GM19438 (cell line): ENCODE results near the gene RASAL1.
"Not testable (repeated sequence)": the region's sequence is repeated elsewhere in the genome, so short reads cannot be mapped to it uniquely, and the experiment has no call there.

Experiments used
- ATAC-seq: cut with Tn5 transposase; IDR thresholded peaks from one replicate; pipeline ENCODE4 v1.9.1; 2021; ENCODE audit warnings: low read depth; ENCODE audit not compliant: unreplicated experiment

The RASAL1 gene

GRCh38 chr12:113119980-113120669 is 15.4 kb downstream of the RASAL1 start:
- no peak for ATAC-seq

DNA sequence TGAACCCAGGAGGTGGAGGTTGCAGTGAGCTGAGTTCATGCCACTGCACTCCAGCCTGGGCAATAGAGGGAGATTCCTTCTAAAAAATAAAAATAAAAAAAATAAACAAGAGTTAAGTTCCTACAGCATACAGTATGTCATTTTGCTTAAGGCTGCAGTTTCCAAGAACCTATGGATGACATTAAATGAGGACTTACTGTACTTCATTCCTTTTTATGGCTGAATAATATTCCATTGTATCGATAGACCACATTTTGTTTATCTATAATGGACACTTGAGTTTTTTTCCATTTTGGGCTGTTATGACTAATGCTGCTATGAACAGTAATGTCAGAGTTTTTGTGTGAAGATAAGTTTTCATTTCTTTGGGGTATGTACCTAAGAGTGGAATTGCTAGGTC is 17.4 kb downstream of the RASAL1 start:
- no peak for ATAC-seq

DNA sequence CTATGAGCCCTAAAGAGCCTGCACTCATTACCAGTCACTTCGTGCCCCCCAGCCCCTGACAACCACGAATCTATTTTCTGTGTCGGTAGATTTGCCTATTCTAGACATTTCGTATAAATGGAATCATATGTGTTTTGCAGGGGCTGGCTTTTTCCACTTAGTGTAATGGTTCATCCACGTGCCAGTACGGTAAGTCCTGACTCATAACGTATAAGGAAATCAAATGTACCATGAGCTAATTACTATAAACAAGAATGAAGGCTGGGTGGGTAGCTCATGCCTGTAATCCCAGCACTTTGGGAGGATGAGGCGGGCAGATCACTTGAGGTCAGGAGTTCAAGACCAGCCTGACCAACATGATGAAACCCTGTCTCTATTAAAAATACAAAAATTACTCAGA is 17.9 kb downstream of the RASAL1 start:
- ATAC-seq, result not testable (repeated sequence)

- no peak for ATAC-seq
These were observed 18.7 kb downstream of the RASAL1 start for GRCh38 chr12:113116875-113117274.

- no peak for ATAC-seq
These were observed 20.0 kb downstream of the RASAL1 start for GRCh38 chr12:113115455-113116126.

- ATAC-seq, result no peak
These were observed 20.9 kb downstream of the RASAL1 start for GRCh38 chr12:113114447-113115178.

GRCh38 chr12:113113397-113113796 is 22.2 kb downstream of the RASAL1 start:
- ATAC-seq, result no peak

DNA sequence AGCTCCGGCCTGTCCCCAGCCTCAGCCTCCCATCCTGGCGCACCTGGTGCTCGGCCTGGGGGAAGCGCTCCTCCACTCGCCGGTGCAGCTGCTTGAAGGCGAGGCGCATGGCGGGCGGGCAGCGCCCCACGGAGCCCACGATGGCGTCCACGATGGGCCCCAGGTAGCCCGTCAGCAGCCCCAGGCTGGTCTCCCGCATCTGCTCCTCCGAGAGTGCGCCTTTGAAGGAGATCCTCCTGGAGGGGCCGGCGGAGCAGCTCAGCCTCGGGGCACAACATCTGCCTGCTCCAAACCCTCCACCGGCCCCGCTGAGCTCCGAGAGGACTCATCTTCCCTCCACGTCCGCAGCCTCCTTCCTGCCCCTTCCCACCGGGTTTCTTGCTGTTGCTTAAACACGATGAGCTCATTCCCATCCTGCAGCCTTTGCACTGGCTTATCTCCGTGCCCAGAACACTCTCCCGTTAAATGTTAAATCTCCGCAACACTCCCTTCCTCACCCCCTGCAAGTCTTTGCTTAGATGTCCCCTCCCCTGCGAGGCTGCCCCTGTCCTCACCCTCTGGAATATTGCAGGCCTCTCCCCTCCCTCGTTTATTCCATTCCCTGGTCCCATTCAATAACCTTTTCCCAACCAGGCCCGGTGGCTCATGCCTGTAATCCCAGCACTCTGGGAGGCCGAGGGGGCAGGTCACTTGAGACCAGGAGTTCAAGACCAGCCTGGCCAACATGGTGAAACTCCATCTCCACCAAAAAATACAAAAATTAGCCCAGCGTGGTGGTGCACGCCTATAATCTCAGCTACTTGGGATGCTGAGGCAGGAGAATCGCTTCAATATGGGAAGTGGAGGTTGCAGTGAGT is 23.3 kb downstream of the RASAL1 start:
- ATAC-seq, result no peak

GRCh38 chr12:113111247-113111646 is 24.3 kb downstream of the RASAL1 start:
- no peak for ATAC-seq

DNA sequence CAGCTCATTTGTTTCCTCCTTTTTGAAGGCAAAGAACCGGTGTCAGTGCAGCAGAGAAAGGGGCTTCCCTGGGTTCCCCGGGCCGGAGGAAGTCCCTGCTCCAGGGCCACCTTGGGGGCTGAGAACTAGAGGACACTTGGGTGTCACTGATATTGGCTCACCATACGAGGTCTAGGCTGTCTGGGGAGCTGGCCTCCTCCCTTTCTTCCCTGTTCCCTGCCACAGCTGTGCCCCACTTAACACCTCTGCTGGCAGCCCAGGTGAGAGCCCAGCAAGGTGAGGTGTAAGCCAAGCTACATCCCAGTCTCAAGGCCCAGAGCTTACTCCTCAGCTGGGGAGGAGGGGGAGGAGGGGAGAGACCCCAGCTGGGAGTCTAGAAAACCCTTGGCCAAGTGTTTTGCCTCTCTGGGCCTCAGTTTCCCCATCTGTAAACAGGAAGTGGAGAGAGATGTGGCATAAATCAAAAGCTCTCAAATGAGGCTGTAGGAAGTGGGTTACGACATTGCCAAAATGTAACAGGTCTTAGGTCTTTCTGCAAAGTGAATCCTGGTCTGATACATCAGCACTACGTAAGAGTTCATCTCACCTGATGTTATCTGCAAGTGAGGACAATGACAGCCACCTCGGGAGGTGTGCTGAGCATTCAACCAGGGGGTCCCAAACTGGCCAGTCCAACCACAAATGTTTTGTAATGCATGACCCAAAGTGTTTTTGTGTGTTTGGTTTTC is 25.5 kb downstream of the RASAL1 start:
- no peak for ATAC-seq

DNA sequence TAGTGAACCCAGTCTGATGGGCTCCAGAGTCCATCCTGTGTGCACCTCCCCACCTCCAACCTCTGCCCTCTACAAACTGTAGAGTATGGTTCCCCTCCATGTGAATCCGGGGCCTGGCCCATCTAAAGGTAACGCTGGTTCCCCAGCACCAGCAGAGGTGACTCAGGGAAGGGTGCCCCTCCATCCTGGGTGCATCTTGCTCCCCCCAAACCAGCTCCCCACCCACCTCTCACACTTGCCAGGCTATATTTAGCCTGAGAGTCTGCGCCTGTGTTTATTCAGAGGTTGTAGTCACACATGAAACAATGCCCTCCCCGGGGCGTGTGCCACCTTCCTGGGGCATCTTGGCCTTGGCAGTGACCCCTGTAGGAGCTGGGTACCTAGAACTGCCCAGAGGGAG is 26.2 kb downstream of the RASAL1 start:
- no peak for ATAC-seq

DNA sequence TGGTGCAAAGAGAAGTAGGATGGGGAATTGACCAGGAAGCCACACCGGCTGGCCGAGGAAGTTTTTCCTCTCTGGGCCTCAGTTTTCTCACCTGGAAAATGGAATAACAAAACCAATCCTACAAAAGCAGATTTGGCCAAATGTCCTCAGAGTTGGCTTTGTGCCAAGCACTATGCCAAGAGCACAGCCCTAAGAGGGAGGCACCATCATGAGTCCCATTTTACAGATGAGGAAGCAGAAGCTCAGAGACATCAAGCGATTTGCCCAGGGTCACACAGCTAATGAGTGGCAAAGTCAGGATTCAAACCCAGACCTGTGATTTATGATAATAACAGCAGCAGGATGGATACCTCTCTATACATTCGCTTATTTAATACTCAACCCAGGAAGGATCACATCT is 27.3 kb downstream of the RASAL1 start:
- no peak for ATAC-seq

- no peak for ATAC-seq
These were observed 29.2 kb downstream of the RASAL1 start for GRCh38 chr12:113106361-113106760.

DNA sequence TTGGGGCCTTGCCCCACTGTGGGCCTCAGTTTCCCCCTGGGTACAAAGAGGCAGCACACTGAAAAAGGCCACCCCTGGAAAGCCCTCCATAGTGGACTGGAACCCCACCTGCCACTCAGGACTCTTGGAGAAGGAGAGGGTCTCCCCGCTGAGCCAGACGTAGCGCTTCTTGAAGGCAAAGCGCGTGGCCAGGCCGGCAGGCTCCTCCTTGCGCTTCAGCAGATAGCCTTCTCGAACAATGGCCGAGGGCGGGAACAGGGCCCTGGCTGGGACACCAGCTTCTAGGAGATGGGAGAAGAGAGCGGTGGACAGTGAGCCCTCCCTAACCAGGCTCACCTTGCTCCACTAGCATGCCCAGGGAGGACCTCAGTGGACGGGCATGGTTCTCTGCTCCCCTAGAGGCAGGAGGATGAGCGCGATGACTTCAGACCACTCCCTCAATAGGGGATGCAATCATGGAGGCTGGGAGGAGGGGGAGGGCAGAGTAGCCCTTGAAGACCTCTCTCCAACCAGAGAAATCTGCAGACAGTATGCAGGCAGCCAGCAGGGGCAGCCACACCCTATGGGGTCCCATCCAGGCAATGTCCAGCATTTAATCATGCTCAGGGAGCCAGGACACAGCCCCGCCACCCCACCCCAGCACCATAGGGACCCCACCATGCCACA is 29.8 kb downstream of the RASAL1 start:
- no peak for ATAC-seq

- no peak for ATAC-seq
These were observed 30.5 kb downstream of the RASAL1 start for GRCh38 chr12:113104953-113105510.

DNA sequence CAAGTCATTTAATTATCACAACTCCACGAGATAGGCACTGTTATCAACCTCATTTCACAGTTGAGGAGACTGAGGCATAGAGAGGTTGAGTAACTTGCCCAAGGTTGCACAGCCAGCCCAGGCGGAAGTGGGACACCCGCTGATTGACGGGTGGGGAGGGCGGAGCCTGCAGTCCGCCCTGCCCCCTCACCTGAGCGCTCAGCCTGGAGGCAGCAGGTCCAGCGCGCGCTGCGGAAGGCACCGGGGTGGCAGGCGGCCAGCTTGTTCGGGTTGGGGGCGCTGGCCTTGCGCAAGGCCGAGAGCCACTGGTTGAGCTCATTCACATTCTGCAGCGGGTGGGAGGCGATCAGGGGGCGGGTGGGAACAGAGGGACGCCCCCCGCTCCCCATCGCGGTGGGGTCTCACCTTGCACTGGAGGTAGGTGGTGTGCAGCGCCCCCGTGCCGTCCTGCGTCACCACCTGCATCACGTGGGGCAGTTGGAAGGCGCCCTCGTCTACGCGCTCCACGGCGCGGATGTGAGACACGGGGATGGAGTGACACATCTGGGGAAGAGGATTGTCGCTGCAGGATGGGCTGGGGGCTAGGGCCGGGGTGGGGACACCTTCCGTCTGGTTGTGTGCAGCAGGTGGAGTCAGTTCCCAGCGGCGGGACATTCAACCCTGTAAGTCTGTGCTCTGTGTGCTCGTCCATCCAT is 31.7 kb downstream of the RASAL1 start:
- ATAC-seq, result no peak

- no peak for ATAC-seq
These were observed 32.8 kb downstream of the RASAL1 start for GRCh38 chr12:113102811-113103210.

DNA sequence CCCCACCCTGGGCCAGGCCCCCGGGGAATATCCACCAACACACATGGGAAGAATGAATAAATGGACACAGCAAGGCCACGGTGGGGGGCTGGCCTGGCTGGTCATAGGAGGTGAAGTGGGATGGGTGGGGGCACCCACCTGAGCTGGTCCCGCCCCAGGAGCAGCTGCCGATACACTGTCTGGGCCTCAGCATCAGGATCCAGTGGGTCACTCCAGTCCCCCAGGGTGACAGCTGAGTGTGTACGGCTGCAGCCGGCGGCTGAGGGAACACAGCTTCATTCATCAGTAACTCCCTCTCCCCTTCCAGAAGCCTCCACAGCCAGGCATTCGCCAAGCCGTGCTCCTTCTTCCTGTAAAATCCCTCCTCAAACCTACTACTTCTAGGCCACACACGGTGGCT is 33.8 kb downstream of the RASAL1 start:
- ATAC-seq, result no peak

- ATAC-seq, result no peak
These were observed 35.8 kb downstream of the RASAL1 start for GRCh38 chr12:113099764-113100163.
